NCI-H2107 treated with DMSO at 0.1 percent for 48 hours (cell line): ENCODE measurements around the gene KRTAP4-12.
"Not testable (repeated sequence)": the region's sequence is repeated elsewhere in the genome, so short reads cannot be mapped to it uniquely, and the experiment has no call there.

ENCODE experiments used
- DNase-seq: peaks from one replicate; lab custom pipeline; 2025; ENCODE audit not compliant: unreplicated experiment; lab: John Stamatoyannopoulos, UW

Gene KRTAP4-12

GRCh38 chr17:41123991-41124371, at the start of gene KRTAP4-12:
Gene KRTAP4-12 (minus strand): TSS chr17:41124182. CDS start chr17:41124122, 60 bp downstream.
- not testable (repeated sequence) for DNase-seq

DNA sequence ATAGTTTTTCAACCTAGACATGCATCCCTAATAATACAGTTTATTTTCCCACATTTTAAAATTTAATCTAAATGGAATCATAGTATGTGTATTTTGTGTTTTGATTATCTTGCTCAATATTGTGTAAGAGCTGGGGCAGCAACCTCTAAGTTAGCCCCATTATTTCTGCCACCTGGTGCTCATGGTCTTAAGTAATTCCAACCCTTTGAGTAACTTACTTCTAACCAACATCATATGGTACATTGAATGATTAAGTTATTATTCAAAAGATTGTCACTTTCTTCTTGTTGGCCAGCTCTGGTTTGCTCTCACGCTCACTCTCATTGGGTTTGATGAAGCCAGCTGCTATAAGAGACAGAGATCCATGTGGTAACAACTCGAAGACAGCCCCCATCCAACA, 47.9 kb upstream of the KRTAP4-12 start:
- DNase-seq: no peak

DNA sequence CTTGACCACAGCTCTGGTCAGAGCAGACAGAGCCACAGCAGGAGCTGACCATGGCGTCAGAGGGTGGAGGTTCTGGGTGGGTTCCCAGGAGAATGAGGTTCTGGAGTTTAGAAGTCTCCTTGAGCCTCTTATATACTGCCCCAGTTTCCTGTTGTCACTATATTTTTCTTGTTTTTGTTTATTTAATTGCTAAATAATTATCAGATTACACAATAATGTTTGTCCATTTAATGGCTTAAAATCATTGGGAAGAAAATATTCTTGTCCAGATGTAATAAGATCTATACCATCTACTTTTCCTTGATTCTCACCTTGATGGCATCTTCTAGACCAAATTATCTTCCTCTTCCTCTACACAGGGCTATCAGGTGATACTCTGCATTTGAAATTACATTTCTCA, 44.1 kb upstream of the KRTAP4-12 start, which contains the start of gene KRTAP4-3:
TSS of gene KRTAP4-3 (minus strand) at position 101 of the 400 bp plus-strand sequence. CDS start at position 52, 49 bp downstream.
- no peak for DNase-seq

- no peak for DNase-seq
Observed at GRCh38 chr17:41167561-41167960, 43.6 kb upstream of the KRTAP4-12 start.

DNA sequence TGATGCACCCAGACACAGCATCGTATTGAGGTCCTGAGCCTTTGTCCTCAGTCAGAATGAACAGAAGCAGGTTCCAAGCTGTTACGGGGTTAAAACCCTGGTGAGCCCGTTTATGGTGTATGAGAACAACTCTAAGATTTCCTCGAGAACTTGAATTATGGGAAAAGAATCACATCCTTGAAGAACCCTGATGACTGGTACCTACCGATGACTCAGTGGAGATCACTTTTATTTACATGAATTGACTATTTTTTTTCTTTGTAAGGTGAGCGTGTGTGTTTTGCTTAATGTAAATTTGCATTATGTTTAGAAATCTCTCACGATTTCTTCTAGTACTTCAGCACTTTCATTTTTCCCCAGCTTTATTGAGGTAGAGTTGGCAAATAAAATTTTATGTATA, 39.8 kb upstream of the KRTAP4-12 start:
- DNase-seq: no peak

- no peak for DNase-seq
Observed at GRCh38 chr17:41160648-41161047, 36.7 kb upstream of the KRTAP4-12 start, which contains the start of gene KRTAP4-4. Gene KRTAP4-4 (minus strand): TSS chr17:41160748. CDS start chr17:41160691, 57 bp downstream.

GRCh38 chr17:41160190-41160589, 36.2 kb upstream of the KRTAP4-12 start:
- not testable (repeated sequence) for DNase-seq

GRCh38 chr17:41153856-41154255, 29.9 kb upstream of the KRTAP4-12 start:
- DNase-seq: no peak

DNA sequence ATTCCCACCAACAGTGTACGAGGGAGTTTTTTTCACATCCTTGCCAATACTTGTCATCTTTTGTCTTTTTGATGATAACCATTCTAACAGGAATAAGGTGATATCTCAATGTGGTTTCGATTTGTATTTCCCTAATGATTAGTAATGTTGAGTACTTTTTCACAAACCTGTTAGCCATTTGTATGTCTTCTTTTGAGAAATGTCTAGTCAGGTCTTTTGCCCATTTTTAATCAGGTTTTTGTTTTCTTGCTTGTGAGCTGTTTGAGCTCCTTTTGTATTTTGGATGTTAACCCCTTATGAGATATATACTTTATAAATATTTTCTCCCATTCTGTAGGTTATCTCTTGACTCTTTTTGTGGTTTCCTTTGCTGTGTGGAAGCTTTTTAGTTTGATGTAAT, 27.5 kb upstream of the KRTAP4-12 start:
- DNase-seq: no peak

DNA sequence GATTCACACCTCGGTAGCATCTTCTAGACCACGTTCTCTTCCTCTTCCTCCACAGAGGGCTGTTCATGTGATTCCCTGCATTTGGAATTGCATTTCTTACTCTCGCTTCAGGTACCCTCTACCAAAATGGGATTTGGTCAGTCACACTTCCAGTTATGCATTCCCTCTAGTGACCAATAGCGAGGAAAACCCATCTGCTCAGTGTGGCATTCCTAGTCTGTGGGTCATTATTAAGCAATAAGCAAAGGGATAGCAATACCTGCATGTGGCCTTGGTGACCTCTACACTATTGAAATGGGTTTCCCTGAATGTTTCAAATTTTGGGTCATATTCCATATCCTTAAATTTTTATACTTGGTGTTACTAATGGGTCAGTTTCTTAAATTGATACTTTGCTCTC, 26.0 kb upstream of the KRTAP4-12 start:
- DNase-seq: no peak

DNA sequence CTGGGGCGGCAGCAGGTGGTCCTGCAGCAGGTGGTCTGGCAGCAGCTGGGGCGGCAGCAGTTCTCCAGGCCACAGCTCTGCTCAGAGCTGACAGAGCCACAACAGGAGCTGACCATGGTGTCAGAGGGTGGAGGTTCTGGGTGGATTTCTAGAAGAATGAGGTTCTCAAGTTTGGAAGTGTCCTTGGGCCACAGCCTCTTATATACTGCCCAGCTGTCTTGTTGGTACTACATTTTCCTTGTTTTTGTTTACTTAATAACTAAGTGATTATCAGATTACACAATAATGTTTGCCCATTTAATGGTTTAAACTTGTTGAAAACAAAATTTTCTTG, 25.6 kb upstream of the KRTAP4-12 start, which contains the start of gene KRTAP4-5:
TSS of gene KRTAP4-5 (minus strand) at position 174 of the 334 bp plus-strand sequence. CDS start at position 116, 58 bp downstream.
- DNase-seq: no peak

DNA sequence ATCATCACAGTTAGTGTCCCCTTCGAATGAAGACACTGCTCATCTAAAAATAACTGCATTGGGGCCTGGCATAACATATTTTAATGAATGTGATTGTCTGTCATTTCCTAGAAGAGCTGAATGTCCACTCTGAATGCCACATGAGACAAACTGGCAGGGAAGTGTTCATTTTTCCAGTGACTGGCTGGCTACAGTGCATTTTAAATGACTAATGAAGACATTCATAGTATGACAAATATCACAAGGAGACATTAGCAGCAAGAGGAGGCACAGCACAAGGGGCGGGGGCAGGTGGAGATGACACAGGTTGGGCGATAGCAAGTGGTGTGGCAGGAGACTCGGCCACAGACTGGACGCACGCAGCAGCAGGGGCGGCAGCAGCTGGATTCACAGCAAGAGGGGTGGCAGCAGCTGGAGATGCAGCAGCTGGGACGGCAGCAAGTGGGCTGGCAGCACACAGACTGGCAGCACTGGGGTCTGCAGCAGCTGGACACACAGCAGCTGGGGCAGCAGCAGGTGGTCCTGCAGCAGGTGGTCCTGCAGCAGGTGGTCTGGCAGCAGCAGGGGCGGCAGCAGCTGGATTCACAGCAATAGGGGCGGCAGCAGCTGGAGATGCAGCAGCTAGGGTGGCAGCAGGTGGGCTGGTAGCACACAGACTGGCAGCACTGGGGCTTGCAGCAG, 25.1 kb upstream of the KRTAP4-12 start:
- not testable (repeated sequence) for DNase-seq

- DNase-seq: no peak
Observed at GRCh38 chr17:41147531-41148204, 23.7 kb upstream of the KRTAP4-12 start.

DNA sequence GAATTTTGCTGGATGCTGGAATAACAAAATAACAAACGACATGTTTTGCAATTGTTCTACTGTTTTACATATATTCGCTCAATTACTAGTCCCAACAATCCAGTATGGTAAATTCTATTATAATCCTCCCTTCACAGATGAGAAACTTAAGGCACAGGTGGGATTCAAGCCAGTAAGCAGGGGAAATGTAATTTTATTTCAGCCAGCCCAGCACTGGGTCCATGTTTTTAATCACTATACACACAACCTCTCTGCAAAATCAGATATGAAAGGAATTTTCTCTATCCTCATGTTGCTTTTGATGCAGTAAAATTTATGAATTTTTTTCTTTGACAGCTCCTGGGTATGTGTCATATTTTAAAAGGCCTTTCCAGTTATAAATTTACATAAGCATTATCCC, 21.3 kb upstream of the KRTAP4-12 start:
- no peak for DNase-seq

GRCh38 chr17:41144846-41145245, 20.9 kb upstream of the KRTAP4-12 start:
- DNase-seq: no peak

- no peak for DNase-seq
Observed at GRCh38 chr17:41141361-41141760, 17.4 kb upstream of the KRTAP4-12 start.

DNA sequence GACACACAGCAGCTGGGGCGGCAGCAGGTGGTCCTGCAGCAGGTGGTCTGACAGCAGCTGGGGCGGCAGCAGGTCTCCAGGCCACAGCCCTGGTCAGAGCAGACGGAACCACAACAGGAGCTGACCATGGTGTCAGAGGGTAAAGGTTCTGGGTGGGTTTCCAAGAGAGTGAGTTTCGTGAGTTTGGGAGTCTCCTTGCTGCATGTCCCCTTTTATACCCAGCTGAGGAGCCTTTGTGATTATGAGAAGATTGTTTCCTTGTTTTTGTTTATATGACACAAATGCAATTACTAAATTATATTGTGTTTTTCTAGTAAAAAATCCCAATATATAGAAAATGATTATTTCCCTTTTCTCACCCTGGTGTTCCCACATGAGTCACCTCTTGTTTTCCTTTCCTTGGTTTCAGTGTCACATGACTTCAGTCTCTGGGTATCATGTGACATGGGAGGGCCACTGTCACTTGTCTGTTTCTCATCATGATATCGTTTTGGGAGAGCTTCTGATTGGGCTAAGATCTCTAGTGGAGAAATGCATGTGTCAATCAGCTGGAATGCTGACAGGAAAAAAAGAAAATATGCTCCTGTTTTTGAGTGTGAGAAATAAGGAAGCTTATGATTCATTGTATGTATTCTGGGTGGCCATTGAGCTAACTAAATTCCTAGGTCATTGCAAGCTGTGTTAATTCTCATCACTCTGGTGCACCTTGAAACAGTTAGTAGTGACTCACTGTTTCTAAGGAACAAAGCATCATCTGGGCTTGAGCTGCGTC, 16.6 kb upstream of the KRTAP4-12 start, which contains the start of gene KRTAP4-6:
TSS of gene KRTAP4-6 (minus strand) at position 185 of the 772 bp plus-strand sequence. CDS start at position 128, 57 bp downstream.
- no peak for DNase-seq

DNA sequence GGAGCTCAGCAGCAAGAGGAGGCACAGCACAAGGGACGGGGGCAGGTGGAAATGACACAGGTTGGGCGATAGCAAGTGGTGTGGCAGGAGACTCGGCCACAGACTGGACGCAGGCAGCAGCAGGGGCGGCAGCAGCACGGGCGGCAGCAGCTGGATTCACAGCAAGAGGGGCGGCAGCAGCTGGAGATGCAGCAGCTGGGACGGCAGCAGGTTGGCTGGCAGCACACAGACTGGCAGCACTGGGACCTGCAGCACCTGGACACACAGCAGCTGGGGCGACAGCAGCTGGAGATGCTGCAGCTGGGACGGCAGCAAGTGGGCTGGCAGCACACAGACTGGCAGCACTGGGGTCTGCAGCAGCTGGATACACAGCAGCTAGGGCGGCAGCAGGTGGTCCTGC, 15.9 kb upstream of the KRTAP4-12 start:
- DNase-seq: not testable (repeated sequence)

DNA sequence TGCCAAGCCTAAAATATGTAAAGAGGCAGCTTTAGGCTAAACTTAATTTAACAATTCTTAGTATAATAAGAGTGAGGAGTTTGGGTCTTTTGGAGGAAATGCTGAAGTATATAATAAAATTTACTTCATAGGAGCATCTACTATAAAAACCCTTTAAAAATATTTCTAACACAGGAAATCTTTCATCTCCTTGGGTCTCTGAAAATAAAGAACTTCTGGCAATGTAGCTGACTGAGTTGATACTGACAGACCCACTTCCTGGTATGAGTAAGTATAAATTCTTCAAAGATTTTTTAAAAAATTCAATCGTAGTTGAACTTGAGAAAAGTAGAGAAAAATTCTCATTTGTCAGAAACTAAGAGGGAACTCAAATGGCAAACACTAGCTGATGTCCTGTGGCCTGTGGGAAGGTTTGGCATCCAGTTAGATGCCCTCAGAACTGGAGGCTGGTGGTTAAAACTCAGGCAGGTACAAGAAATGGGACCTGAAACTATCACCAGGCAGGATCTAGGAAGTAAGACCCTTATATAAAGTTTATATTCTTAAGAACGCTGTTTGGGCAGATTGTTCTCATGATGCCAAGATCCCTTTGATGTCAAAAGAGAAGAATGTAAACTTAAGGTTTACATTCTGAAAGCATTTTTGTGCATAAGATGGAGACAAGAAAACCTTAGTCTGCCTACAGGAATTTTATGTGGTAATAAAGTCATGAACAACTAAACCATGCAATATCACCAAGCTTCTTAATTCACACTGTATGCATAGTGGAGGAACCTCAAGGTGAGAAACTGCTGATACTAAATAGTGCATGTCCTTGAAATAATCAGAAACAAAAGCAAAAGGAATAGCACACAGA, 10.1 kb upstream of the KRTAP4-12 start:
- no peak for DNase-seq

- DNase-seq: no peak
Observed at GRCh38 chr17:41131979-41132378, 8.0 kb upstream of the KRTAP4-12 start.

- no peak for DNase-seq
Observed at GRCh38 chr17:41127371-41127770, 3.4 kb upstream of the KRTAP4-12 start.
